Ascending aorta (tissue), 2 donors: ENCODE measurements around the gene ARHGAP26. TPM values are rescaled to one million over a fixed set of nuclear protein-coding genes. Genes with fewer than 3 reads are reported as not detected.

Experiments used
- DNase-seq, 2 donors: peaks; one replicate each; pipeline ENCODE4 v3.0.0-alpha.2; 2019; ENCODE audit warnings: low spot score in 2 of 2
- H3K27ac ChIP-seq, 2 donors: fragments of 200-600 bp; sonication (generic); one replicate each; pipeline ENCODE4 v1.5.1; 2016 to 2017; ENCODE audit warnings: mild to moderate bottlenecking in 1 of 2
- H3K27me3 ChIP-seq: fragments of 200-600 bp; sonication (generic); one replicate; pipeline ENCODE4 v1.5.1; 2017
- H3K36me3 ChIP-seq, 2 donors: fragments of 200-600 bp; sonication (generic); one replicate each; pipeline ENCODE4 v1.5.1; 2016
- H3K4me1 ChIP-seq, 2 donors: fragments of 200-600 bp; sonication (generic); one replicate each; pipeline ENCODE4 v1.5.1; 2016 to 2017; ENCODE audit warnings: mild to moderate bottlenecking in 1 of 2
- H3K4me3 ChIP-seq, 2 donors: fragments of 200-600 bp; sonication (generic); one replicate each; pipeline ENCODE4 v1.5.1; 2016 to 2017; ENCODE audit warnings: mild to moderate bottlenecking in 1 of 2
- H3K9me3 ChIP-seq, 2 donors: fragments of 200-600 bp; sonication (generic); one replicate each; pipeline ENCODE4 v1.5.1; 2016
- intact Hi-C: fragments of 100-400 bp; cut with DNase I; formaldehyde crosslinking; loops from one replicate; pipeline ENCODE4 v1.15.1; 2023
- total RNA-seq: library from RNA; depleted of rRNA; stranded (reverse); fragments of >200 nt; gene quantifications from one replicate; pipeline ENCODE4 v1.1.0, GENCODE V29; 2016
- TF ChIP-seq, protein P1 (sequence below), 3 experiments: fragments of 200-600 bp in 2 of 3; fragments of 450-650 bp in 1 of 3; sonication (generic) in 2 of 3; IDR thresholded peaks; one replicate each; pipeline ENCODE4 v1.5.1; 2016 to 2019; ENCODE audit warnings: antibody characterized with exemption in 3 of 3, mild to moderate bottlenecking in 1 of 3, moderate library complexity in 1 of 3

Gene ARHGAP26
- total RNA-seq, 1 donor from 2014 or later = 34.9 TPM

DNA sequence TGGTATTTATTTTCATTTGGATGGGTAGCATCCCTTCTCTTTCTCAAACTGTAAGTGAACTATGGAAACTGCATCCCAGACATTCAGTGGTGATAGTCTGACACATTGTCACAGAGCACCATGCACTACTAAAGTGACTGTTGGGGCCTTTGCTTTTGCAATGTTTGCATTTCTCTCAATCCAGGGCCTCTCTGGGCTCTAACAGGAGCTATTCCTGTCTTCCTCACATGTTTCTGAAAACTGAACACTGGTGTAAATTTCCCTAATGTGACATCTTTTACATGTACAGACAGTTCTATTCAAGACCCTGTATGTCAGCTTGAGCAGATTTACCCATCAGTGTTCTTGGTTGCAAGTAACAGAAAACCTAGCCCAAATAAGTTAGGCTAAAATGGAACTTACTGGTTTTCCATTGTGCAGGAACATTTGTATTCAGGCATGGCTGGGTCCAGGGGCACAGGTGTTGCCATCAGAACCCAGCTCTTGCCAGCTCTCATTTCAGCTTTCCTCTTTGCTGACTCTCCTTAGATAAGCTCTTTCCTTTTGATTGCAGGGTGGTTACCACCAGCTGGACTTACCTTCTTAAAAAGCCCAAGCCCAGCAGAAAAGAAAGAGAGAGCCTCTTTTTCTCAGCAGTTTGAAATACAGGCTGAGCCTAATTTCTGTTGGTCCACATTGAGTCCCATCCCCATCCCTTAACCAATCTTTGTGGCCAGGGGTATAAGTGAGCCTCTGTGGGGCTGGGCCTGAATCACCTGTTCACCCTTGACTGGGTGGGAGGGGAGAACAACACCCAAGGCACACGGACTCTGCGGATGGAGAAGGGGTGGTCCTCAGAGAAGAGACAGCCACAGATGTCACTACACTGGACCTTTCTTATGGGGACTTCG, 399.0 kb downstream of the ARHGAP26 start:
- TF ChIP-seq, protein P1, sequence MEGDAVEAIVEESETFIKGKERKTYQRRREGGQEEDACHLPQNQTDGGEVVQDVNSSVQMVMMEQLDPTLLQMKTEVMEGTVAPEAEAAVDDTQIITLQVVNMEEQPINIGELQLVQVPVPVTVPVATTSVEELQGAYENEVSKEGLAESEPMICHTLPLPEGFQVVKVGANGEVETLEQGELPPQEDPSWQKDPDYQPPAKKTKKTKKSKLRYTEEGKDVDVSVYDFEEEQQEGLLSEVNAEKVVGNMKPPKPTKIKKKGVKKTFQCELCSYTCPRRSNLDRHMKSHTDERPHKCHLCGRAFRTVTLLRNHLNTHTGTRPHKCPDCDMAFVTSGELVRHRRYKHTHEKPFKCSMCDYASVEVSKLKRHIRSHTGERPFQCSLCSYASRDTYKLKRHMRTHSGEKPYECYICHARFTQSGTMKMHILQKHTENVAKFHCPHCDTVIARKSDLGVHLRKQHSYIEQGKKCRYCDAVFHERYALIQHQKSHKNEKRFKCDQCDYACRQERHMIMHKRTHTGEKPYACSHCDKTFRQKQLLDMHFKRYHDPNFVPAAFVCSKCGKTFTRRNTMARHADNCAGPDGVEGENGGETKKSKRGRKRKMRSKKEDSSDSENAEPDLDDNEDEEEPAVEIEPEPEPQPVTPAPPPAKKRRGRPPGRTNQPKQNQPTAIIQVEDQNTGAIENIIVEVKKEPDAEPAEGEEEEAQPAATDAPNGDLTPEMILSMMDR (IDR thresholded peaks at IDR 0.05) = no peak
- H3K27me3 ChIP-seq = no peaks in the 10 kb centered on the region
- no peak for DNase-seq
- H3K27ac ChIP-seq = no peak overlapping the region
- H3K4me3 ChIP-seq = no peak overlapping the region
- peaks cover 0 to 2% of the 10 kb centered on the region in 2 donors for H3K4me1 ChIP-seq
- no peaks in the 10 kb centered on the region for H3K9me3 ChIP-seq
- no peaks in the 10 kb centered on the region for H3K36me3 ChIP-seq
- intact Hi-C loops = no loop called here

DNA sequence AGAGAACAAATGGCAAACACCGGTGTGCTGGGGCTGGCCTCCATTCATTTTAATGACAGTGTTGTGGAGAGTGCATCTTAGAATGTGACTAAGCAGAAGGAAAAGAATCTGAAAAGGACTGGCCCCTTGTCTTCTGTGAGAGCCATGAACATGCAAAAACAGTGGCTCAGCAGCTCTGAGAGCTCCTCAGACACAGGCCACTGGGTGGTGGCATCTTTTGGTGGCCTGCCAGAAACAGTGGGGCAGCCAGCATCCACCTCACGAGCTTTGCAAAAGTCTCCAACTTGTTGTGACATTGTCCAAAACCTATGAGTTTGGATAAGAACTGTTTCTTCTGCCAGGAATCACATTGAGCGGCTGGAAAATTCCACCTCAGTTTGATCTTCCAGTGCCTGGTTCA, 399.9 kb downstream of the ARHGAP26 start:
- DNase-seq = no peak
- no peaks in the 10 kb centered on the region for H3K36me3 ChIP-seq
- H3K27me3 ChIP-seq = no peaks in the 10 kb centered on the region
- H3K4me3 ChIP-seq = no peak overlapping the region
- no peak overlapping the region for H3K27ac ChIP-seq
- TF ChIP-seq, protein P1 (IDR thresholded peaks at IDR 0.05) = no peak
- no peaks in the 10 kb centered on the region for H3K4me1 ChIP-seq
- no peaks in the 10 kb centered on the region for H3K9me3 ChIP-seq
- intact Hi-C loops = no loop called here

DNA sequence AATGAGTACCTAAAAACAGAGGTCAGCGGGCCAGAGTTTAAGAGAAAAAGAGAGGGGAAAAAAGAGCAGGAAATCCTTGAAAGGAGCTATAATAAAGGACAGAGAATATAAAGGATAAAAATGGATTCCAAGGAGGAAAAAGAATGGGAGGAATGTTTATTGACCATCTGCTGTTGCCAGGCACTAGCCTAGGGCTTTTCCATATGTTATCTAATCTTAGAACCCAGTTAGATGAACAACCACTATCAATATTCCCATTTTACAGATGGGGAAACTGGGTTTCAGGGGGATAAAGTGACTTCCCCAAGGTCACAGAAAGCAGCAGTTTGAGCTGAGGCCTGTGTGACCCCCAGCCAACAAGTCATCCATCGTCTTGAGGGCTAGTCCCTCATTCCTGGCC, 400.8 kb downstream of the ARHGAP26 start:
- Histone ChIP-seq H3K27me3 (no peaks in the 10 kb centered on the region), H3K27ac (no peak overlapping the region), H3K4me3 (no peak overlapping the region), H3K9me3 (no peaks in the 10 kb centered on the region), H3K36me3 (no peaks in the 10 kb centered on the region), H3K4me1 (no peaks in the 10 kb centered on the region)
- intact Hi-C loops = no loop called here
- no peak for DNase-seq
- TF ChIP-seq, protein P1 (IDR thresholded peaks at IDR 0.05) = no peak

DNA sequence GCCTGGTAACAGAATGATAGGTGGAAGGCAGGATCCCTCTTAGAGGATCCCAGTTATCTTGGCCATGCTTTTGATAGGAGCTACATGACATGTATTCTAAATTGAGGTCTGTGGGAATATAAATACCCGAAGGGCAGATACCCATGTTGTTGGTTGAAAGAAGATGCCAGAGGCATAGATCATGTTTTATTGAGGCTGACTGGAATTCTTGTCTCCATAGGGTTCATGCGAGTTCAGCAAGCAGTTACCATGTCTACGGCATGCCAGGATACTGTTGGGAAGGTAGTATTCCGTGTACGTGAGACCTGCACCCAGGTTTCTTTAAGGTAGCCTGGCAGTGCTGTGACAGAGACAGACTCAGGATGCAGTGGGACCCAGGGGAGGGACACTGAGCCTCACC, 402.6 kb downstream of the ARHGAP26 start:
- Histone ChIP-seq H3K4me3 (no peak overlapping the region), H3K27ac (no peak overlapping the region), H3K27me3 (no peaks in the 10 kb centered on the region), H3K36me3 (no peaks in the 10 kb centered on the region), H3K9me3 (no peaks in the 10 kb centered on the region), H3K4me1 (peaks cover 0 to 6% of the 10 kb centered on the region in 2 donors)
- DNase-seq = no peak
- intact Hi-C loops = no loop called here
- TF ChIP-seq, protein P1 (IDR thresholded peaks at IDR 0.05) = no peak

DNA sequence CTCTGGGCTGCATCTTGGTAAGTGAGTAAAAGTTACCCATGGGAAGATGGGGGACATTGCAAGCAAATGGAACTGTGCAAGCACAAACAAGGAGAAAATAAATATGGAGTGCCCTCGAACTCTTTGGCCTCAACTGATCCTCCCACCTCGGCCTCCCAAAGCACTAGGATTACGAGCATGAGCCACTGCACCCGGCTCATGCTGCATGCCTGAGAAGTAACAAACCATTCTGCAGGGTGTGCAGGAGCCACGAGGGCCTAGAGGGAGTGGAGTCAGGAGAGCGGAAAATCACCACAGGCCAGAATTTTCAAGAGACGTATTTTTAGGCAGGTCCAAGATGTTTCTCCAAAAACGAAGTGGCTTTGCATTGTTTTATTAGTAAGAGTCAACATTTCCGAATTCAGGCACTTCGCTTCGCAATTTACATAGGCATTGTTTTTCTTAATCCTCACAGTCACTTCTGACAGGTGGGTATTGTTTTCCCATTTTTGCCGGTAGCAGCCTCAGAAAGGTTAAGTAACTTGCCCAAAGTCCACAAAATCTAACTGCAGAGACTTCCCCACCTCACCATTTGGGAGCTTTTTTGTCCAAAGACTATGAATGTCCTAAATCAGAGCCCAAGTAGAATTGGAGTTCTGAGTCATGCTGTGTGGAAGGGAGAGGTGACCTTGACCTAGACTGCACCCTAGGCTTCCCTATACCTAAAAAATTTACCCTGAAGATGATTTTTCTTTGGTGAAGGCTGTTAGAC, 403.1 kb downstream of the ARHGAP26 start:
- Histone ChIP-seq H3K4me1 (peaks cover 0 to 7% of the 10 kb centered on the region in 2 donors), H3K27ac (no peak overlapping the region), H3K36me3 (no peaks in the 10 kb centered on the region), H3K4me3 (no peak overlapping the region), H3K27me3 (no peaks in the 10 kb centered on the region), H3K9me3 (no peaks in the 10 kb centered on the region)
- no peak for DNase-seq
- TF ChIP-seq, protein P1 (IDR thresholded peaks at IDR 0.05) = no peak
- intact Hi-C loops = no loop called here
